Activated naive CD4-positive, alpha-beta T cell treated with anti-CD3 and anti-CD28 coated beads, Interleukin-2, amount 10 ng/mL, durations not matched to agents 7 days and 5 days (primary cell): ENCODE results near the gene KCNH6.

Experiments
- CTCF ChIA-PET: fragments of 350-600 bp; sonication (Branson Sonifier 250); formaldehyde crosslinking; loops from one replicate; lab custom pipeline; 2021; ENCODE audit warnings: antibody characterized with exemption; lab: Charles Lee
- DNase-seq: peaks from one replicate; pipeline ENCODE4 v3.0.0-alpha.2; 2020
- H3K27ac Mint-ChIP-seq: one replicate; pipeline ENCODE4 v1.8.0; 2021; ENCODE audit warnings: mild to moderate bottlenecking, moderate library complexity, mixed read lengths
- H3K27me3 Mint-ChIP-seq: one replicate; pipeline ENCODE4 v1.8.0; 2021; ENCODE audit warnings: mild to moderate bottlenecking, mixed read lengths
- H3K36me3 Mint-ChIP-seq: one replicate; pipeline ENCODE4 v1.8.0; 2021; ENCODE audit warnings: mixed read lengths
- H3K4me1 Mint-ChIP-seq: one replicate; pipeline ENCODE4 v1.8.0; 2021; ENCODE audit warnings: mixed read lengths
- H3K4me3 Mint-ChIP-seq: one replicate; pipeline ENCODE4 v1.8.0; 2021; ENCODE audit warnings: mild to moderate bottlenecking, moderate library complexity, mixed read lengths
- H3K9me3 Mint-ChIP-seq: one replicate; pipeline ENCODE4 v1.8.0; 2021; ENCODE audit warnings: mixed read lengths

Gene KCNH6

GRCh38 chr17:63555500-63556156, 32.5 kb downstream of the KCNH6 start:
- no peaks in the 10 kb centered on the region for H3K27me3 Mint-ChIP-seq
- no peak overlapping the region for H3K4me3 Mint-ChIP-seq
- no peak for DNase-seq
- no peak overlapping the region for H3K27ac Mint-ChIP-seq
- peaks cover 46% of the 10 kb centered on the region for H3K36me3 Mint-ChIP-seq
- no peaks in the 10 kb centered on the region for H3K9me3 Mint-ChIP-seq
- CTCF ChIA-PET: interaction anchor here (0.6 to 1.6 kb wide), 2 partner anchors 21 to 52 kb away, joined by 3 read pairs; no protein-coding TSS in a partner anchor
- peaks cover 53% of the 10 kb centered on the region for H3K4me1 Mint-ChIP-seq

GRCh38 chr17:63557416-63557815, 34.3 kb downstream of the KCNH6 start:
- no peak overlapping the region for H3K4me3 Mint-ChIP-seq
- H3K4me1 Mint-ChIP-seq: peaks cover 51% of the 10 kb centered on the region
- no peak overlapping the region for H3K27ac Mint-ChIP-seq
- CTCF ChIA-PET: no interaction called here
- peaks cover 36% of the 10 kb centered on the region for H3K36me3 Mint-ChIP-seq
- no peaks in the 10 kb centered on the region for H3K9me3 Mint-ChIP-seq
- no peak for DNase-seq
- no peaks in the 10 kb centered on the region for H3K27me3 Mint-ChIP-seq

- H3K9me3 Mint-ChIP-seq: no peaks in the 10 kb centered on the region
- peaks cover 30% of the 10 kb centered on the region for H3K36me3 Mint-ChIP-seq
- peaks cover 46% of the 10 kb centered on the region for H3K4me1 Mint-ChIP-seq
- no peaks in the 10 kb centered on the region for H3K27me3 Mint-ChIP-seq
- H3K4me3 Mint-ChIP-seq: no peak overlapping the region
- no peak for DNase-seq
- no peak overlapping the region for H3K27ac Mint-ChIP-seq
- CTCF ChIA-PET: no interaction called here
These were observed 35.3 kb downstream of the KCNH6 start for GRCh38 chr17:63558441-63558840.

GRCh38 chr17:63561819-63562218, 38.7 kb downstream of the KCNH6 start:
- DNase-seq: no peak
- Mint-ChIP-seq H3K4me3 (no peak overlapping the region), H3K36me3 (peaks cover 11% of the 10 kb centered on the region), H3K9me3 (no peaks in the 10 kb centered on the region), H3K27me3 (no peaks in the 10 kb centered on the region), H3K4me1 (peaks cover 21% of the 10 kb centered on the region), H3K27ac (no peak overlapping the region)
- CTCF ChIA-PET: no interaction called here

- Mint-ChIP-seq H3K9me3 (no peaks in the 10 kb centered on the region), H3K27ac (no peak overlapping the region), H3K27me3 (no peaks in the 10 kb centered on the region), H3K36me3 (peaks cover 3% of the 10 kb centered on the region), H3K4me1 (peaks cover 13% of the 10 kb centered on the region), H3K4me3 (no peak overlapping the region)
- CTCF ChIA-PET: interaction anchor here (0.7 kb wide), 1 partner anchor 156 kb away, joined by 3 read pairs; no protein-coding TSS in a partner anchor
- no peak for DNase-seq
These were observed 40.2 kb downstream of the KCNH6 start for GRCh38 chr17:63563339-63563738.

GRCh38 chr17:63564562-63564961, 41.4 kb downstream of the KCNH6 start:
- no peak overlapping the region for H3K4me3 Mint-ChIP-seq
- no peak for DNase-seq
- H3K27ac Mint-ChIP-seq: no peak overlapping the region
- CTCF ChIA-PET: interaction anchor here (0.7 to 1.5 kb wide), 4 partner anchors 13 to 587 kb away, joined by 3 read pairs; no protein-coding TSS in a partner anchor
- H3K27me3 Mint-ChIP-seq: no peaks in the 10 kb centered on the region
- H3K36me3 Mint-ChIP-seq: peaks cover 5% of the 10 kb centered on the region
- H3K9me3 Mint-ChIP-seq: no peaks in the 10 kb centered on the region
- H3K4me1 Mint-ChIP-seq: peaks cover 13% of the 10 kb centered on the region

- Mint-ChIP-seq H3K36me3 (peaks cover 10% of the 10 kb centered on the region), H3K4me1 (peaks cover 10% of the 10 kb centered on the region), H3K27ac (no peak overlapping the region), H3K4me3 (no peak overlapping the region), H3K27me3 (no peaks in the 10 kb centered on the region), H3K9me3 (no peaks in the 10 kb centered on the region)
- DNase-seq: no peak
- CTCF ChIA-PET: interaction anchor here (0.7 kb wide), 1 partner anchor 41 kb away, joined by 3 read pairs; no protein-coding TSS in a partner anchor
These were observed 44.1 kb downstream of the KCNH6 start for GRCh38 chr17:63567229-63567628.

- H3K27me3 Mint-ChIP-seq: no peaks in the 10 kb centered on the region
- H3K4me1 Mint-ChIP-seq: peaks cover 4% of the 10 kb centered on the region
- peaks cover 10% of the 10 kb centered on the region for H3K36me3 Mint-ChIP-seq
- no peak overlapping the region for H3K4me3 Mint-ChIP-seq
- CTCF ChIA-PET: interaction anchor here (0.9 to 1.4 kb wide), 3 partner anchors 43 to 143 kb away, joined by 3 to 6 read pairs (median 3); no protein-coding TSS in a partner anchor
- no peak overlapping the region for H3K27ac Mint-ChIP-seq
- no peak for DNase-seq
- no peaks in the 10 kb centered on the region for H3K9me3 Mint-ChIP-seq
These were observed 45.4 kb downstream of the KCNH6 start for GRCh38 chr17:63568563-63568962.

- Mint-ChIP-seq H3K36me3 (peaks cover 12% of the 10 kb centered on the region), H3K4me1 (peaks cover 7% of the 10 kb centered on the region), H3K4me3 (no peak overlapping the region), H3K27me3 (no peaks in the 10 kb centered on the region), H3K9me3 (no peaks in the 10 kb centered on the region), H3K27ac (no peak overlapping the region)
- CTCF ChIA-PET: interaction anchor here (2.2 kb wide), 1 partner anchor 146 kb away, joined by 5 read pairs; no protein-coding TSS in a partner anchor
- DNase-seq: no peak
These were observed 48.6 kb downstream of the KCNH6 start for GRCh38 chr17:63571632-63572310.

GRCh38 chr17:63573634-63574033, 50.5 kb downstream of the KCNH6 start:
- H3K27ac Mint-ChIP-seq: no peak overlapping the region
- H3K36me3 Mint-ChIP-seq: peaks cover 15% of the 10 kb centered on the region
- no peak for DNase-seq
- H3K4me3 Mint-ChIP-seq: no peak overlapping the region
- no peaks in the 10 kb centered on the region for H3K27me3 Mint-ChIP-seq
- H3K4me1 Mint-ChIP-seq: peaks cover 7% of the 10 kb centered on the region
- no peaks in the 10 kb centered on the region for H3K9me3 Mint-ChIP-seq
- CTCF ChIA-PET: no interaction called here

- H3K27ac Mint-ChIP-seq: no peak overlapping the region
- CTCF ChIA-PET: interaction anchor here (1.3 to 1.6 kb wide), 2 partner anchors 13 to 34 kb away, joined by 3 read pairs; no protein-coding TSS in a partner anchor
- peaks cover 4% of the 10 kb centered on the region for H3K4me1 Mint-ChIP-seq
- H3K9me3 Mint-ChIP-seq: no peaks in the 10 kb centered on the region
- no peaks in the 10 kb centered on the region for H3K27me3 Mint-ChIP-seq
- no peak for DNase-seq
- H3K4me3 Mint-ChIP-seq: no peak overlapping the region
- peaks cover 45% of the 10 kb centered on the region for H3K36me3 Mint-ChIP-seq
These were observed 55.0 kb downstream of the KCNH6 start for GRCh38 chr17:63578027-63578768.

- CTCF ChIA-PET: interaction anchor here (1.3 to 1.6 kb wide), 2 partner anchors 12 to 33 kb away, joined by 3 read pairs; no protein-coding TSS in a partner anchor
- Mint-ChIP-seq H3K4me1 (peaks cover 4% of the 10 kb centered on the region), H3K27ac (no peak overlapping the region), H3K36me3 (peaks cover 48% of the 10 kb centered on the region), H3K27me3 (no peaks in the 10 kb centered on the region), H3K9me3 (no peaks in the 10 kb centered on the region), H3K4me3 (no peak overlapping the region)
- no peak for DNase-seq
These were observed 55.6 kb downstream of the KCNH6 start for GRCh38 chr17:63578769-63579111.

GRCh38 chr17:63579633-63580032, 56.5 kb downstream of the KCNH6 start:
- Mint-ChIP-seq H3K9me3 (no peaks in the 10 kb centered on the region), H3K4me3 (no peak overlapping the region), H3K27ac (no peak overlapping the region), H3K4me1 (peaks cover 3% of the 10 kb centered on the region), H3K27me3 (no peaks in the 10 kb centered on the region), H3K36me3 (peaks cover 47% of the 10 kb centered on the region)
- DNase-seq: no peak
- CTCF ChIA-PET: interaction anchor here (1.3 kb wide), 1 partner anchor 32 kb away, joined by 3 read pairs; no protein-coding TSS in a partner anchor

GRCh38 chr17:63587770-63588169, 64.6 kb downstream of the KCNH6 start:
- DNase-seq: no peak
- peaks cover 15% of the 10 kb centered on the region for H3K4me1 Mint-ChIP-seq
- no peak overlapping the region for H3K27ac Mint-ChIP-seq
- H3K9me3 Mint-ChIP-seq: no peaks in the 10 kb centered on the region
- CTCF ChIA-PET: no interaction called here
- peaks cover 63% of the 10 kb centered on the region for H3K36me3 Mint-ChIP-seq
- H3K4me3 Mint-ChIP-seq: no peak overlapping the region
- H3K27me3 Mint-ChIP-seq: no peaks in the 10 kb centered on the region
